Caco-2 (cell line): ENCODE measurements around the gene NINJ2. TPM values are rescaled to one million over a fixed set of nuclear protein-coding genes. Genes with fewer than 3 reads are reported as not detected.

Source experiments
- BruUV-seq: library from RNA; stranded (reverse); fragments of 400-500 nt; replicated peaks from 2 replicates; lab custom pipeline; 2021; lab: Mats Ljungman, UMichigan
- CTCF ChIA-PET: fragments of 300-600 bp; sonication (Branson Sonifier 250); formaldehyde crosslinking; loops from one replicate; lab custom pipeline; 2022; ENCODE audit warnings: antibody characterized with exemption; lab: Charles Lee
- POLR2A ChIA-PET: fragments of 300-600 bp; sonication (Branson Sonifier 250); formaldehyde crosslinking; loops from one replicate; lab custom pipeline; 2022; ENCODE audit warnings: antibody characterized with exemption; lab: Charles Lee
- DNase-seq, 2 experiments: peaks; one replicate each; pipeline versions ENCODE4 v3.0.0 to v3.0.0-alpha.2; 2020 to 2022
- H3K27me3 ChIP-seq: replicated peaks from 2 replicates; pipeline ENCODE4 v1.6.0; 2011; ENCODE audit warnings: low read length; ENCODE audit not compliant: control insufficient read depth, insufficient read depth
- H3K36me3 ChIP-seq: 2 replicates; pipeline ENCODE4 v1.5.1; 2011; ENCODE audit warnings: low read length; ENCODE audit not compliant: control insufficient read depth, insufficient read depth
- H3K4me1 ChIP-seq: fragments of 250-450 bp; sonication (Bioruptor Pico); 2 replicates; pipeline ENCODE4 v1.5.1; 2020; ENCODE audit warnings: mild to moderate bottlenecking
- H3K4me3 ChIP-seq: 2 replicates; pipeline ENCODE4 v1.5.1; 2011; ENCODE audit warnings: low read depth, mild to moderate bottlenecking, control low read depth, low read length
- H3K9me3 ChIP-seq: fragments of 250-450 bp; sonication (Bioruptor Pico); 2 replicates; pipeline ENCODE4 v1.5.1; 2020; ENCODE audit warnings: mild to moderate bottlenecking, moderate library complexity
- H3K27ac Mint-ChIP-seq: one replicate; pipeline ENCODE4 v1.8.0; 2022; ENCODE audit warnings: mixed read lengths; ENCODE audit not compliant: unreplicated experiment
- H3K27me3 Mint-ChIP-seq: one replicate; pipeline ENCODE4 v1.8.0; 2022; ENCODE audit warnings: mixed read lengths; ENCODE audit not compliant: insufficient read depth, unreplicated experiment
- H3K36me3 Mint-ChIP-seq: one replicate; pipeline ENCODE4 v1.8.0; 2022; ENCODE audit warnings: mild to moderate bottlenecking, mixed read lengths; ENCODE audit not compliant: insufficient read depth, unreplicated experiment
- H3K4me1 Mint-ChIP-seq: one replicate; pipeline ENCODE4 v1.8.0; 2022; ENCODE audit warnings: low read depth, mixed read lengths; ENCODE audit not compliant: unreplicated experiment
- H3K4me3 Mint-ChIP-seq: one replicate; pipeline ENCODE4 v1.8.0; 2022; ENCODE audit warnings: mild to moderate bottlenecking, moderate library complexity, mixed read lengths; ENCODE audit not compliant: unreplicated experiment
- H3K9me3 Mint-ChIP-seq: one replicate; pipeline ENCODE4 v1.8.0; 2022; ENCODE audit warnings: mixed read lengths; ENCODE audit not compliant: unreplicated experiment
- CTCF ChIP-seq, 2 experiments: fragments of 200-600 bp in 1 of 2; IDR thresholded peaks; 1 replicate in 1 of 2; 2 replicates in 1 of 2; pipeline versions ENCODE4 v1.5.1 to v1.8.0; 2011 to 2022; ENCODE audit warnings: antibody characterized with exemption in 1 of 2, control low read depth in 1 of 2, inconsistent platforms in 1 of 2, low read depth in 1 of 2, low read length in 1 of 2, mild to moderate bottlenecking in 1 of 2, moderate library complexity in 1 of 2; ENCODE audit not compliant: insufficient read depth in 1 of 2, severe bottlenecking in 1 of 2, unreplicated experiment in 1 of 2
- intact Hi-C: fragments of 100-400 bp; cut with micrococcal nuclease; formaldehyde crosslinking; loops from one replicate; pipeline ENCODE4 v1.10.0; 2022; ENCODE audit not compliant: unreplicated experiment
- total RNA-seq: library from RNA; stranded (reverse); gene quantifications from 2 replicates; pipeline ENCODE4 v1.2.3, GENCODE V29; 2022

NINJ2 gene
- total RNA-seq, 1 experiment from 2014 or later = 7.0 TPM

- ChIA-PET CTCF (interaction anchor here (5.7 kb wide), 1 partner anchor 183 kb away, joined by 102 read pairs; the partner anchor contains the start of gene WNK1), POLR2A (no interaction called here)
- intact Hi-C loops = no loop called here
- no TSS peak for BruUV-seq
- H3K9me3 Mint-ChIP-seq = no peaks in the 10 kb centered on the region
- peaks cover 27% of the 10 kb centered on the region for H3K36me3 Mint-ChIP-seq
- Histone ChIP-seq H3K4me3 (no peak overlapping the region), H3K27me3 (no peaks in the 10 kb centered on the region), H3K9me3 (no peaks in the 10 kb centered on the region), H3K4me1 (peaks cover 35% of the 10 kb centered on the region), H3K36me3 (no peaks in the 10 kb centered on the region)
- no peak overlapping the region for H3K4me3 Mint-ChIP-seq
- no peaks in the 10 kb centered on the region for H3K27me3 Mint-ChIP-seq
- peaks cover 33% of the 10 kb centered on the region for H3K4me1 Mint-ChIP-seq
- no peak for TF ChIP-seq CTCF (IDR thresholded peaks at IDR 0.05; ENCODE audit: insufficient read depth in 1 of 2, low read depth in 1 of 2, low read length in 1 of 2, severe bottlenecking in 1 of 2, unreplicated experiment in 1 of 2)
- peak overlapping the region; percentile 0 for H3K27ac Mint-ChIP-seq
- no peak for DNase-seq
These were observed 94.8 kb downstream of the NINJ2 start for GRCh38 chr12:568486-568885.

- ChIA-PET CTCF (no interaction called here), POLR2A (no interaction called here)
- no peak overlapping the region for H3K27ac Mint-ChIP-seq
- Histone ChIP-seq H3K4me1 (peaks cover 15% of the 10 kb centered on the region), H3K4me3 (no peak overlapping the region), H3K9me3 (no peaks in the 10 kb centered on the region), H3K27me3 (no peaks in the 10 kb centered on the region), H3K36me3 (no peaks in the 10 kb centered on the region)
- intact Hi-C loops = no loop called here
- no peak for TF ChIP-seq CTCF (IDR thresholded peaks at IDR 0.05; ENCODE audit: insufficient read depth in 1 of 2, low read depth in 1 of 2, low read length in 1 of 2, severe bottlenecking in 1 of 2, unreplicated experiment in 1 of 2)
- H3K9me3 Mint-ChIP-seq = no peaks in the 10 kb centered on the region
- peaks cover 26% of the 10 kb centered on the region for H3K36me3 Mint-ChIP-seq
- BruUV-seq = no TSS peak
- H3K4me1 Mint-ChIP-seq = peaks cover 8% of the 10 kb centered on the region
- DNase-seq = no peak
- no peak overlapping the region for H3K4me3 Mint-ChIP-seq
- H3K27me3 Mint-ChIP-seq = no peaks in the 10 kb centered on the region
These were observed 97.6 kb downstream of the NINJ2 start for GRCh38 chr12:565589-566105.

- no peak for TF ChIP-seq CTCF (IDR thresholded peaks at IDR 0.05; ENCODE audit: insufficient read depth in 1 of 2, low read depth in 1 of 2, low read length in 1 of 2, severe bottlenecking in 1 of 2, unreplicated experiment in 1 of 2)
- CTCF ChIA-PET = no interaction called here
- Histone ChIP-seq H3K4me3 (no peak overlapping the region), H3K27me3 (no peaks in the 10 kb centered on the region), H3K9me3 (no peaks in the 10 kb centered on the region), H3K36me3 (no peaks in the 10 kb centered on the region), H3K4me1 (peaks cover 14% of the 10 kb centered on the region)
- POLR2A ChIA-PET = no interaction called here
- Mint-ChIP-seq H3K36me3 (peaks cover 30% of the 10 kb centered on the region), H3K27me3 (no peaks in the 10 kb centered on the region), H3K4me3 (no peak overlapping the region), H3K4me1 (peaks cover 8% of the 10 kb centered on the region), H3K9me3 (no peaks in the 10 kb centered on the region), H3K27ac (no peak overlapping the region)
- intact Hi-C loops = no loop called here
- BruUV-seq = no TSS peak
- no peak for DNase-seq
These were observed 98.1 kb downstream of the NINJ2 start for GRCh38 chr12:565161-565560.
